Nephron progenitor cell (in vitro differentiated cells): ENCODE measurements around the gene CRAMP1.
"Not testable (repeated sequence)": the region's sequence is repeated elsewhere in the genome, so short reads cannot be mapped to it uniquely, and the experiment has no call there.

Source experiments
- DNase-seq: peaks from one replicate; pipeline ENCODE4 v3.0.0; 2021
- H3K27ac Mint-ChIP-seq: 2 replicates; pipeline ENCODE4 v1.8.0; 2021; ENCODE audit warnings: mild to moderate bottlenecking, moderate library complexity, mixed read lengths
- H3K27me3 Mint-ChIP-seq: 2 replicates; pipeline ENCODE4 v1.8.0; 2021; ENCODE audit warnings: mild to moderate bottlenecking, low read depth, mixed read lengths; ENCODE audit not compliant: poor library complexity
- H3K36me3 Mint-ChIP-seq: 2 replicates; pipeline ENCODE4 v1.8.0; 2021; ENCODE audit warnings: low read depth, mixed read lengths
- H3K4me1 Mint-ChIP-seq: 2 replicates; pipeline ENCODE4 v1.8.0; 2021; ENCODE audit warnings: mixed read lengths
- H3K4me3 Mint-ChIP-seq: 2 replicates; pipeline ENCODE4 v1.8.0; 2021; ENCODE audit warnings: mild to moderate bottlenecking, moderate library complexity, mixed read lengths
- H3K9me3 Mint-ChIP-seq: 2 replicates; pipeline ENCODE4 v1.8.0; 2021; ENCODE audit warnings: mild to moderate bottlenecking, moderate library complexity, mixed read lengths
- CTCF ChIP-seq: fragments of 200-600 bp; sonication (generic); IDR thresholded peaks from 2 replicates; pipeline ENCODE4 v1.5.0; 2021; ENCODE audit warnings: antibody characterized with exemption

Gene CRAMP1

GRCh38 chr16:1701216-1701878, 89.2 kb downstream of the CRAMP1 start:
- no peak for TF ChIP-seq CTCF
- Mint-ChIP-seq H3K9me3 (no peaks in the 10 kb centered on the region), H3K4me3 (no peak overlapping the region), H3K27ac (no peak overlapping the region), H3K27me3 (peaks cover 2% of the 10 kb centered on the region), H3K4me1 (peaks cover 9% of the 10 kb centered on the region), H3K36me3 (peaks cover 53% of the 10 kb centered on the region)
- no peak for DNase-seq

GRCh38 chr16:1705324-1705687, 93.1 kb downstream of the CRAMP1 start:
- Mint-ChIP-seq H3K4me3 (peak overlapping the region; percentile 96), H3K36me3 (peaks cover 21% of the 10 kb centered on the region), H3K27ac (peak overlapping the region; percentile 99), H3K4me1 (peaks cover 39% of the 10 kb centered on the region)
- not testable (repeated sequence) for H3K9me3 Mint-ChIP-seq, H3K27me3 Mint-ChIP-seq
- peak; percentile 45 for DNase-seq

GRCh38 chr16:1705688-1706385, 93.7 kb downstream of the CRAMP1 start, which contains the start of gene MAPK8IP3:
Gene MAPK8IP3 (plus strand): TSS chr16:1706195. CDS start chr16:1706340, 145 bp downstream.
- TF ChIP-seq CTCF = peak; percentile 71
- H3K9me3 Mint-ChIP-seq = no peaks in the 10 kb centered on the region
- no peaks in the 10 kb centered on the region for H3K27me3 Mint-ChIP-seq
- peaks cover 17% of the 10 kb centered on the region for H3K36me3 Mint-ChIP-seq
- H3K27ac Mint-ChIP-seq = peak within 1 kb of the TSS; percentile 99
- DNase-seq = peak; percentile 98
- peak within 1 kb of the TSS; percentile 96 for H3K4me3 Mint-ChIP-seq
- peaks cover 39% of the 10 kb centered on the region for H3K4me1 Mint-ChIP-seq

DNA sequence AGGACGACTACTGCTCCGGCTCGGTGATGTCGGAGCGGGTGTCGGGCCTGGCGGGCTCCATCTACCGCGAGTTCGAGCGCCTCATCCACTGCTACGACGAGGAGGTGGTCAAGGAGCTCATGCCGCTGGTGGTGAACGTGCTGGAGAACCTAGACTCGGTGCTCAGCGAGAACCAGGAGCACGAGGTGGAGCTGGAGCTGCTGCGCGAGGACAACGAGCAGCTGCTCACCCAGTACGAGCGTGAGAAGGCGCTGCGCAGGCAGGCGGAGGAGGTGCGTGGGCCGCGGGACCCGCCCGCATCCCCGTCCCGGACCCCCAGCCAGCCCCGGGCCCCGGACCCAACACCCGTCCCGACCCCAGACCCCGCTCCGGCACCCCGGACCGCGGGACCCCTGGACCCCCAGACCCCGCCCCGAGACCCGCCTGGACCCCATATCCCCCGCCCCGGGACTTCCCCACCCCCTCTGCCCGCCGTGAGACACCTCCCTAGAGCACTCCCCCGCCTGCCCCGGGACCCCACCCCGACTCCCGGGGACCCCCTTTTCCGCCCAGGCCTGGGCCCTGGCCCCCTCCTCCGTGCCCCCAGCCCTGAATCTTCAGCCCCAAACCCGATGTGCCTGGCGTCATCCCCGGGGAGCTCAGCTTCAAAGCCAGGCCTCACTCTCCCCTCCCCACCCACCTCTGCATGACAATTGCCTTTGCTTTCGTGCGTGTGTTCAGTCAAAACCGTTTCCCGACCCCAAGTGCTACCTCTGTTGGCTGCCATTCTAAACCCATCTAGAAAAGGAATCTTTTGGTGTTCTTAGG, 94.4 kb downstream of the CRAMP1 start:
- peaks cover 39% of the 10 kb centered on the region for H3K4me1 Mint-ChIP-seq
- H3K4me3 Mint-ChIP-seq = peak overlapping the region; percentile 88
- H3K27ac Mint-ChIP-seq = peak overlapping the region; percentile 66
- TF ChIP-seq CTCF = no peak
- DNase-seq = peak; percentile 41
- peaks cover 9% of the 10 kb centered on the region for H3K36me3 Mint-ChIP-seq
- H3K27me3 Mint-ChIP-seq = no peaks in the 10 kb centered on the region
- H3K9me3 Mint-ChIP-seq = no peaks in the 10 kb centered on the region

DNA sequence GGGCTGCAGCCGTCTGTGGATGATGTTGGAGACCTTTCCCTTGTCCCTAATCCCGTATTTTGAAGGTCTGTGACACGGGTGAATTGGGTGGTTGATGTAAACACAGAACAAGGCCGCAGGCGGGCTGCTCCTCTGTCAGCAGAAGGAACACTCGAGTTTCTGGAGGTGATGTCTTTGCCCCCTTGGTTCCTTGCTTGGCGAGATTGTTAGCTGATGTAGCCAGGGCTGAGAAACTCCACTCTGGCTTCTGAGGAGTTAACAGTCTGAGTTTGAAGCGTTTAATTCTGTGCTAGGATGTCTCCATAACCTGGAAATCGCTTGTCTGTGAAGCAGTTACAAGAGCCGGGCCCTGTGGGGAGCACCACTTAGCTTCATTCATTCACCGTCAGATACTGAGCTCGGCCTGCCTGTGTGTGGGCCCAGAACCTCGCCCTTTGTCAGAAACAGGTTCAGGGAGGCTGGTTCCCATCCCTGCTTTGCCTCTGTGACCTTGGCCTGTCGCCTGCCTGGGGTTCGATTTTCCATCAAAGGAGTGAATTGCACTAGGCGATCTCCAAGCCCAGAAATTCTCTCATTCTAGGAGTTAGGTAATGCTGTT, 95.1 kb downstream of the CRAMP1 start:
- peak; percentile 12 for DNase-seq
- peak overlapping the region; percentile 88 for H3K4me3 Mint-ChIP-seq
- H3K27ac Mint-ChIP-seq = peak overlapping the region; percentile 66
- H3K9me3 Mint-ChIP-seq = no peaks in the 10 kb centered on the region
- H3K4me1 Mint-ChIP-seq = peaks cover 39% of the 10 kb centered on the region
- peaks cover 5% of the 10 kb centered on the region for H3K36me3 Mint-ChIP-seq
- H3K27me3 Mint-ChIP-seq = no peaks in the 10 kb centered on the region
- no peak for TF ChIP-seq CTCF
